ENCODE results near the gene UQCR11. TPM values are rescaled to one million over a fixed set of nuclear protein-coding genes. Genes with fewer than 3 reads are reported as not detected.

UQCR11 gene
- total and polyA plus RNA-seq, 2 of the 8 experiments (the other 6 are each of a cell fraction or from before 2014, with no cell fraction given) = 162 to 171 TPM

- H3K4me1 ChIP-seq (replicated peaks in 1 of 4; ENCODE audit: control insufficient read depth in 3 of 4, insufficient read depth in 4 of 4, low read length in 3 of 4) = peaks cover 0 to 22% (median 4%) of the 10 kb centered on the region in 4 experiments; a peak in 6 of 7 replicates
- H3K56ac ChIP-seq (replicated peaks; ENCODE audit: insufficient read length, low read depth, low read length) = no peak overlapping the region
- peak overlapping the region; percentile 56; the same call in 1 of the 2 replicates for H3K27ac ChIP-seq (ENCODE audit: low read depth, low read length)
- ChIA-PET CTCF (ENCODE audit: partially characterized antibody) (interaction anchor here (0.8 to 1.3 kb wide), 2 partner anchors 27 to 45 kb away, joined by 3 to 4 read pairs; no protein-coding TSS in a partner anchor), POLR2A (ENCODE audit: partially characterized antibody) (interaction anchor here (0.6 to 5.8 kb wide), 6 partner anchors 11 to 63 kb away, joined by 3 to 25 read pairs (median 4); no protein-coding TSS in a partner anchor)
- WGBS, 2 experiments (ENCODE audit: extremely low coverage in 1 of 2, insufficient coverage in 1 of 2, insufficient read length in 1 of 2, insufficient replicate concordance in 2 of 2, low coverage in 1 of 2, low lambda C conversion rate in 2 of 2, missing lambda C conversion rate in 1 of 2) = 90% methylated on average over 19 of the region's 24 CpGs; no CpG with 5 or more reads in 1 of the 2 experiments
- peaks cover 3% of the 10 kb centered on the region; the same call in 1 of the 2 replicates for H3K23me2 ChIP-seq (ENCODE audit: low read depth, low read length)
- no peak overlapping the region for H3K9ac ChIP-seq (replicated peaks in 1 of 4; ENCODE audit: extremely low read depth in 1 of 4, low read depth in 3 of 4, low read length in 3 of 4)
- no peak overlapping the region for H3K18ac ChIP-seq (ENCODE audit: extremely low read depth, low read length)
- H3K79me1 ChIP-seq (ENCODE audit: low read depth, low read length) = peaks cover 31% of the 10 kb centered on the region
- no peak overlapping the region for H2BK120ac ChIP-seq (replicated peaks; ENCODE audit: low read depth, low read length)
- H3K14ac ChIP-seq (ENCODE audit: insufficient read length) = no peak overlapping the region
- peak overlapping the region; percentile 72; the same call in 1 of the 2 replicates for H4K8ac ChIP-seq (ENCODE audit: extremely low read depth, insufficient read depth, low read length)
- peak overlapping the region; percentile 52; the same call in 1 of the 2 replicates for H2BK5ac ChIP-seq (ENCODE audit: low read depth, low read length)
- no peak overlapping the region for H2AK5ac ChIP-seq (ENCODE audit: low read depth, low read length)
- TF ChIP-seq ASH2L (IDR thresholded peaks at IDR 0.05; ENCODE audit: low read length) (no peak), SUZ12 (IDR thresholded peaks at IDR 0.05; ENCODE audit: low read length) (no peak)
- no peaks in the 10 kb centered on the region for H3K9me3 ChIP-seq (ENCODE audit: insufficient read depth in 2 of 2, low read depth in 1 of 2, low read length in 1 of 2)
- no peak overlapping the region for H4K91ac ChIP-seq (replicated peaks; ENCODE audit: insufficient read length, low read length)
- no peak overlapping the region for H3K4me3 ChIP-seq (ENCODE audit: extremely low read depth in 1 of 4, insufficient read depth in 2 of 4, low read depth in 3 of 4, low read length in 4 of 4)
- no peak overlapping the region for H2BK15ac ChIP-seq (ENCODE audit: low read length)
- DNase-seq (ENCODE audit: low read depth in 1 of 2, low spot score in 2 of 2) = no peak
- H4K5ac ChIP-seq (ENCODE audit: insufficient read length, low read depth, low read length) = no peak overlapping the region
- H3K27me3 ChIP-seq (replicated peaks in 1 of 4; ENCODE audit: control insufficient read depth in 3 of 4, extremely low read depth in 1 of 4, insufficient read depth in 3 of 4, low read length in 3 of 4) = no peaks in the 10 kb centered on the region
- H3K79me2 ChIP-seq (ENCODE audit: control insufficient read depth in 1 of 2, insufficient read depth in 2 of 2, low read length in 2 of 2) = peaks cover 0 to 82% of the 10 kb centered on the region in 2 experiments; a peak in 3 of 4 replicates
- H2AFZ ChIP-seq (ENCODE audit: low read length) = no peak overlapping the region
- no peak overlapping the region for H3K4ac ChIP-seq (replicated peaks; ENCODE audit: insufficient read length, low read depth, low read length)
- peaks cover 20 to 82% (median 62%) of the 10 kb centered on the region in 4 experiments for H3K36me3 ChIP-seq (ENCODE audit: control insufficient read depth in 2 of 4, insufficient read depth in 4 of 4, low read length in 3 of 4)
- H4K20me1 ChIP-seq (replicated peaks in 1 of 2; ENCODE audit: control insufficient read depth in 1 of 2, insufficient read depth in 2 of 2, low read length in 2 of 2) = peaks cover 26 to 36% of the 10 kb centered on the region in 2 experiments
- no peak overlapping the region for H3K23ac ChIP-seq (ENCODE audit: insufficient read length)
- FAIRE-seq = no peak
- no peak overlapping the region for H3K4me2 ChIP-seq (ENCODE audit: insufficient read depth in 1 of 2, low read depth in 2 of 2, low read length in 2 of 2)
- no peak overlapping the region for H2BK20ac ChIP-seq (ENCODE audit: low read length)
- no peak overlapping the region for H2BK12ac ChIP-seq (ENCODE audit: low read depth, low read length)
Measured at GRCh38 chr19:1646149-1646548, 40.9 kb upstream of the UQCR11 start.
